ENCODE data around the gene PFKFB2.

PFKFB2 gene

DNA sequence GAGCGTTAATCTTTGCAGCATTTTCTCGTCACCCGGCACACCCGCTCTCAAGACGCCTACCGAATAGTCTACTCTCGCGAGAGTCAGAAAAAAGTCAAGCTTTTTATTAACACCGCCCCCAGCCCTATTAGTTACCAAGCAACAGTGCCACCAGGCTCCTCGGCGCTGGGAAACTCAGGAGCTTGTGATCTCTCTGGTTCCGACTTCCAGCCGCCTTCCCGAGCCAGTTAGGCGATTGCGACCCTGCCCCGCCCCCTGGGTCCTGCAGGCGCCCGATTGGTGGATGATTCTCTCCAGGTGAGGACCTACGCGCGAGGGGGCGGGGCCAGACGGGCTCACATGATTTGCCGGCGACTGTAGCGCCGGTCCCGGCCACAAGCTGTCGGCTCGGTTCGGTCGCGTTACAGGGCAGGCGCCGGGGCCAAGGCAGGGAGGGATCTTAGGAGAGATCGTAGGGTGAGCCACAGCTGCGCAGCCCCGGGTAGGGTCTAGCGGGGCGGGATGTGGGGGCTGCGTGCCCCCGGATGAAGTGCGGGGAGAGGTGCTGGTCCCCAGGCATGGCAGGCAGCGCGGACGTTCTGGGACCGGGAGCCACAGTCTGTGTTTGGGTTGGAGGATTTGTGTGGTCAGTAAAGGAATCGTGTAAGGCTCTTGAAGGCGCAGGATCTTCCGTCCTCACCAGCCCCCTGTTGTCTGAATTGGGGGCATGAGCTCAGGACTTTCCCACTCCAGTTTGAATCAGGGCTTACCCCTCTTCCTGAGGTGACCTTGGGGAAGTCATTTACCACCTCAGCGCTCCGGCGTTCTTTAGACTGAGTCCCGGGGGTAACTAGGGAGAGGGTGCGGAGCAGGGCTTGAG is at the start of gene PFKFB2:
PFKFB2 (plus strand) TSS at position 365 of the 859 bp plus-strand sequence. CDS start 1,443 bp downstream, outside the sequence.
- peak; percentile 88 for DNase-seq (ENCODE audit: low read depth)

DNA sequence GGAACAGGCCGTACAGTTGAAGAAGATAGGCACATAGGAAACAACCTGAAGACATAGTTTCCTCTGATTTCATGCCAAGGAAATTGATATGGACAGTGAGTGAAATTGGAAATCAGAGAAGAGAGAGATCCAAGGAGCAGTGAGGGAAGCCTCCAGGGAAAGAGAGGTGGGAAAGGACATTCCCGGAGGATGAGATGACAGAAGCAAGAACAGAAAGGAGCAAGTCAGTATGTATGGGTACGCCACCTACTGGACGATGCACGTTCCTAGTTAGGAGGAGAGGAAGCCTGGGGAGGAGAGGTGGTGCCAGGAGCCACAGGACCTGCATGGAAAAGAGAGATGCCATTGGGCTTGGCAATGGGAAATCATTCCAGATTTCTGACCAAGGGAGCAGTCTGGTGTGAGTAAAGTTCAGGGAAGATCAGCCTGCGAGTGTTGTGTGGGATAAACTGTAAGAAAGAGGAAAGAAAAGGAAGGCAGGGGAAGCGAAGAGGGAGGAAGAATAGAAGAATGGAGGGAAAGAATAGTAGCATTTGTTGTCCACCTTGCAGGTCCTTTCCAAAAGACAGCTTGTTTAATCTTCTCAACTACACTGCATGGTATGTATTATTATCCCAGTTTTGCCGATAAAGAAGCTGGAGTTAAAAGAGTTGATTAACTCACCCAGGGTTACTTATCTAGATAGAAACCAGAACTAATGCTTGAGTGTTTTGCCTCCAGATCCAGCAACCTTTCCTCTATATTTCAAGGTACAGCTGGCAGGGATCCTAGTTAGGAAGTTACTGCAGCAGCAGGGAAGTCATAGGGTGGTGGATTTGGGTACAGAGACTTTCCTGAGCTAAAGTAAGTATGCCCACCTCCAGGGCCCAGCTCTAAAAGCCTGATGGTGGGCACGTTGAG is 47.9 kb upstream of the PFKFB2 start:
- DNase-seq (ENCODE audit: low read depth) = peak; percentile 38

DNA sequence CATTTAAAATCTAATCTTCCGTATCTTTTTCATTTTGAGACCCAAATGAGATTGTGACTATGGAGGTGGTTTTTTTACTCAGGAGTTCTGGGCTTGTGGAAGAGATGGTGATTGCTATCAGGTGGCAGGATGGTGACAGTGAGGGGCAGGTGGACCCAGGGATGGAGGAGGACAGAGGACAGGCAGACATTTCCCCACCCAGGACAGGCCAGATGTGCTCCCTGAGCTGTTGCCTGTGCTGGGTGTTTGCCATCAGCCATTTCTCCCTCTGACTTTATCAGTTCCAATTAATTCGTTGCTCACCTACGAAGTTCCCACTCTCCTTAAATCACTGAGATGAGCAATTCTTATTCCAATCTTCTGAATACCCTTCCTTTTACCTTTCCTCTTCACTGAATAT is 47.0 kb upstream of the PFKFB2 start:
- DNase-seq (ENCODE audit: low read depth) = no peak

DNA sequence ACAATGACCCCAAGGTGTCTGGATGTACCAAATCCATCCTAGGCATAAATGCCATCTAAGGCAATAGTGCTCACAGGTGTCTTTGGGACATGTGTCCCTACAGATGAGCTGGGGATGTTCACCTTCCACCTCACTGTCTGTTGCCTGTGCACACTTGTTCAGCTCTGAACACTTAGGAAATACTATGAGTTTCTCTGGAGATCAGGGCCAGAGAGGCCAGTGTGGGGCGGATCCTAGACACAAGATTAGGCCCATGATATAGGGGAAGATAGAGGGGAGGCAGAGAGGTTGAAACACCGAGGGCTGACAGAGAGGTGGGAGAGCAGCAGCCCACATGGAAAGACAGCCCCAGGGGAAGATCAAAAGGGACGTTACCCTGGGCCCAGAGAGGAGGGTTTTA is 46.2 kb upstream of the PFKFB2 start:
- no peak for DNase-seq (ENCODE audit: low read depth)

DNA sequence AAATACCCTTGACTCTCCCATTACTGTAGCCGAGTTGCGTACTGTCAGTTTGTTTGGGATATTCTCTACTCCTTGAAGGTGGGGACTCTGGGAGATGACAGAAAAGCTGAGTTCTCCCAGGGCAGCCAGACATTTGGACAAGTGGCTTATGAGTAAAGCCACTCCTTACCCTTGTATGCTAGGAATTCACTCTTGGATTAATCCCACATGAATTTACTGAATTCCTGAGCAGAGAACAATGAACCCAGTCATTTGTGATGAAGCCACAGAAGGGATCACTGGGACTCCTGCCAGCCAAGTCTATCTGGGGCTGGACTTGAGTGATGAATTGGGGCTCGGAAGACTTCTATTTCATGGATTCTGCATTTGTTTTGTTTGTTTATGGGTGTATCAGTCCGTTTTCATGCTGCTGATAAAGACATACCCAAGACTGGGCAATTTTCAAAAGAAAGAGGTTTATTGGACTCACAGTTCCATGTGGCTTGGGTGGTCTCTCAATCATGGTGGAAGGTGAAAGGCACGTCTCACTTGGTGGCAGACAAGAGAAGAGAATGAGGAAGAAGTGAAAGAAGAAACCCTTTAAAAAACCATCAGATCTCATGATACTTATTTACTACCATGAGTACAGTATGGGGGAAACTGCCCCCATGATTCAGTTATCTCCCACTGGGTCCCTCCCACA is 45.6 kb upstream of the PFKFB2 start:
- DNase-seq (ENCODE audit: low read depth) = peak; percentile 10

DNA sequence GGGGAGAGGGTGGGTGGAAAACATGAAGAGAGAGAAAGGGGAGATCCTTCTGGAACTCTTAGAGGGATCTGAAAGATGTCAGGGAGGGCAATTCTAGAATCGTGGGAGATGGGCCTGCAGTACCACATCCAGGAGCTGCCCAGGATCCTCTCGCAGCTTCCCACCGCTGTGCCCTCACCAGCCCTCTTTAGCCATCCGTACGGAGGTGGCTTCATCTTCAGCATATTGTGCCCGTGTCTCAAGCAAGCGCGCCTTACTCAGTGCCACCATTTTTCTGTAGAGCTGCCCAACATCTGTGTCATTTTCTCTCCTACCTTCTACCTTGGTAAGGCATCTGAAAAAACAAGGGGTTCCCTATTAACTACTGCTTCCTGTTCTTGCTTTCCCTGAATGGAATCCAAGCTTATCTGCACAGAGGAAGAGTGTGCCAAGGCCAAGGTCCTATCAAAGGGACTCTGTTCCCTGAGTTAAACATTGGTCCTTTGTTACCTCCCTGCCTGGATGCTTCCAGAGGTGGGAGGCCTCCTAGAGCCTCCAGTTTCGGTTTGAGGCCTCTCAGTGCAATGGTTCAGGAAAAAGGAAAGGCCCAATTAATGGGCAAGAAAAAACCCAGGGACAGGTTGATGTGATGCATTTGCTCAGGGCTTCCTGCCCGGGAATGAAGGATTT is 43.8 kb upstream of the PFKFB2 start:
- no peak for DNase-seq (ENCODE audit: low read depth)

DNA sequence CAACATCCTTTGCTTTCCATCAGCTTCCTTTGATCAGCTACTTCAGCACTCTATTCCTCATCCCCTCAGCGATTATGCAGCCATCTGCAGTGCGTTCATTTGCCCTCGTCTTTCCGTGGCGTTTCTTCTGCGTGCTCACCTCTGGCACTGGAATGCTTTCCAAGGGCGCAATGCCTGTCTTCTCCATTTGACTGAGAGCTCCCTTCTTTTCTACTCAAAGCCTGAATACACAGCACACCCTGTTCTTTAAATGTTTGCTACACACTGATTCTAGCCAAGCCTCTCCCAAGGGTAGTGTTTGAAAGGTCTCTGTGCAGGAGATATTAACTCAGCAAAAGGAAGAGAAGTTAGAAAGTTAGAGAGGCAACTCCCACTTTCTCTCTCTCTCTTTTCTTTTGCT is 43.1 kb upstream of the PFKFB2 start:
- DNase-seq (ENCODE audit: low read depth) = no peak

DNA sequence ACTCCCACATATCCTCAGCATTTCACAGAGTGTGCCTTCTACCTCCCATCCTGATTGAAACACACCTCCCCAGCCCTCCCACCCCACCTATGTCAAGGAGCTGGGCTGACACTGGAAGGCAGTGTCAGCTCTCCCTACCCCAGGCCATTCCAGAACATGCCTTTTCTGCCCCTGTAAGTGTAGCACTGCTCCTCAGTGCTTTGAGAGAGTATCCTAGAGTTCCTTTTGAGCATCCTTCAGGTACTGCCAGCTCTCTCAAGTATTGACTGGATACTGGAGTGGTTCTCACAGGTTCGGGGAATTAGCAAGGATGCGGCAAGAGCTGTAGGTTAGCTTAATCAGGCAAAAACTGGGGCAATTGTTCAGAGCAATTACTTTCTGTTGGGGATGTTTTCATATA is 42.3 kb upstream of the PFKFB2 start:
- no peak for DNase-seq (ENCODE audit: low read depth)

DNA sequence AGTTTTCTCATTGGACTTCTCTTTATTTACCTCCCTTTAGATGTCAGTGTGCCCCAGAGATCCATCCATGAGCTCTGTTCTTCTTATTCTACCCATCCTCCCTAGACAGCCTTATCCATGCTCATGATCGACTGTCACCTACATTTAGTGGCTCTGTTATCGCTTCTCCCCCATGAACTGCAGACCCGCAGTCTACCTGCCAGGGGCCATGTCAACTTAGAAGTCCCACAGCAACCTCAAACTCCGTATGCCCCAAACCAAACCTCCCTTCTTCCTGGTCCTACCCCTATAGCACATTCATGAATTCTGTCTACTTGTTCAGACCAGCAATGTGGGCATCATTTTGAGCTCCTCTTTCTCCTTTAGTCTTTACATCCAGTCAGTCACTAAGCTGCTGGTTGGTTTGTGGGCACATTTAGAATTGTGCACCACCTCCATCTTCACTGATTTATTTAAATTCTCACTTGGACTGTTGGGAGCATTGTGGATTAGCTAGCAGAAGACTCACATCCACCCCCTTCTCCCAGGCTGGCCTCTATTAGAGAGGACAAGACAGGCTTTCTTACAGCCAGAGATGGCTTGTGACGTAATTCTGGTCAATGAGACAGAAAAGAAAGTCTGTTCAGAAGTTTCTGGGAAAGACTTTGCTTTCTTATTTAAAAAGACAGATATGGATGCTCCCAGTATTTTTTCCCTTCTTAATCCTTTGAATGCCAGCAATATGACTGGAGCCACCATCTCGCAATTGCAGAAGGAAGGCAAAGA is 39.6 kb upstream of the PFKFB2 start:
- no peak for DNase-seq (ENCODE audit: low read depth)

DNA sequence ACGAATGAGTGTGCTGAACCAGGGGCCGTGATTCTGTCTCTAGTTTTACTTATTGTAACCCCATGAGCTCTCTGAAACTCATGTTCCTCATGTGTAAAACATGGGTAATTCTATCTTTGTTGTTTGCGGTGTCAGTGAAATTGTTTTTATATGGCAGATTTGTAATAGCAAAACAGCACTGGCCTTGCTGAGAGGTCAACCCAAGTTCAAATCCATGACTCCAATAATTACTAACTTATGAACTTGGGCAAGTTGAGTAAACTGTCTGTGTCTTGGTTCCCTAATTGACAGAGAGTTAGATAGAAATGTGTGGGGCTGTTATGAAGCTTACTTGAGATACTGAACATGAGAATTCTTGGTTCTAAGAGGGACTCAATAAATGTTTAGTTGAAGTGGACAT is 38.3 kb upstream of the PFKFB2 start:
- DNase-seq (ENCODE audit: low read depth) = no peak

DNA sequence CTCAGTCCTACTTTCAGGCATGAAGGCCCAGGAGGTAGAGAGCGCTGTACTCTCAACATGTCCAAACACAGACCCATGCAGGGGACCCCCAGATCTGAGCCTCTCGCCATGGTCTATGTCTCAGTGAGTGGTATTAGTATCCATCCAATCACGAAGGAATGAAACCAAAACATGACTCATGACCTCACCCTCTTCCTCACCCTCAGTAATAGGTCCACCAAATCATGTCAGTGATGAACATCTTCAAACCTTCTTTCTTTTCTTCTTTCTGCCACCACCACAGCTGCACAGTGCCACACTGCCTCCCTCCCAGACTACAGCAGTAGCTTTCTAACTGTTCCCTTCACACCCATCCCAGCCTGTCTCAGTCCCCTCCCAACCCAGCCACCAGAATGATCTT is 37.3 kb upstream of the PFKFB2 start:
- no peak for DNase-seq (ENCODE audit: low read depth)

DNA sequence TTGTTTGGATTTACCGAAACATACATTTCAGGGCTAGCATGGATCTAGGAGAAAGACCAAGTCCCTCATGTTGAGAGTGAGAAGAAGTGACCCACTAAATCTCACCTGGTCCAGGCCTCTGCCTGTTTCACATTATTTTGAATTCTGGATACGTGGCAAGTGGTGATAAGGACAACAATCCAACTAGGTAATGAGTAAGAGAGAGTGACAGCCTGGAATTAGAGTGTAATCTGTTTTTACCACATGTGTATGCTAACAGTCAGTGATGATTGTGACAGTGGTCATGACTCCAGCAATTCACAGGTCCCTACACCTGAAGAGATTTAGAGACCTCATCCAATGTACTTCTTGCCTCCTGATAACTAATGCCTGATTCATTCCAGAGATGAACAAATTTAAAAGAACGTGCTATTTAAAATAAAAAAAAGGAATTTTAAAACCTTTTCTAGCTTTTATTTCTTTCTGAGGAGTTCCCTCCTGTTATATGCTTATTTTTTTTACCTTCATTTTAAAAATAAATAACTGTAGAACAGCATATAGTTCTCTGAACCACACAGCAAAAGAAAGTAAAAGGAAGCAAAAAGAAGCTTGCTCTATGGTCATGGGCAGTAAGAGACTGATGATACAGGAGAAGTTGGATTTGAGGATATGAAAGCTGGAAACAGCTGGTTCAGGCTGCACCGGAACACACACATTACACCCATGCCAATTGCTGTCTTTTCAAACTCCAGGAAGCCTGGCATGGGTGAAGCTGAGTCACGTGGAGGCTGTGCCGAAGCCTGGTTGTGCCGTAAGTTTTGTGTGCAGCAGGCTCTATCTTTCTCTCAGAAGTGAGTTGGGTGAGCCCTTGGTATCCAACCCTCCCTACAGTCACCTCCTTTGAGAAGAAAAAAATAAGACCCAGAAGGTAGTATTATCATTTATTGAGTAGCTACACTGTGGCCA is 35.2 kb upstream of the PFKFB2 start:
- DNase-seq (ENCODE audit: low read depth) = no peak

DNA sequence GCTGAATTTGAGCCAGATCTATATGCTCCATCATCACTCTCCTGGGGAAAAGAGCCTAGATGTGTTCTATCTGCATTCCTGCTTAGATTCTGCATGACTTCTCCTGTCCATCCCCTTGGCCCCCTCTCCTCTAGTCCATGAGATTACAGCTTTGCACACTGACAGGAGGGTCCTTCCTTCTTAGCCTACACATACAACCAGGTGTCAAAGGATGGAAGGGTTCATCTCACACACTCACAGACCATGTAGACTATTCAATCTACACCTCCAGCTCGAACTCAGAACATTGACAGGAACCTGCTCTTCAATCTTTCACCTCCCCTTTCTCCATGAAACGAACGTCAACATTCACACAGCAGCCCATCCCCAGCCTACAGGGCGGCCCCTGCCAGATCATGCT is 34.4 kb upstream of the PFKFB2 start:
- no peak for DNase-seq (ENCODE audit: low read depth)

DNA sequence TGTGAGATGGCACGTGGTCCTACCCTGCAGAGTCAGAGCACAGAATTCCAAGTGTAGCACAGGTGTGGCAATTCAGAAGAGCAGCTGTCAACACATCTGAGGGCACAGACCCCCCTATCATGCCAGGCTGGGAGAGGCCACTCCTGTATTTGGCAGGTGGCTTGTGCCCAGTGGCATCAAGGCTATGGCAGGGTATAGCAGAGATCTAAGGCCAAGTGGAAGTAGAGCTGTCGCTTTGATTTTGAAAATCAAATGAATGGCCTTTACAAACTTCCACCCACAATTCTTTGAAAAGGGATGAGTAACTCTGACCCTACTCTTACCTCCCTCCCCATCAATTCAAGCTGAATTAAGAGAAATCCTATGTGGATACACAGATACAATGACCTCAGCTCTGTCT is 33.9 kb upstream of the PFKFB2 start:
- DNase-seq (ENCODE audit: low read depth) = no peak

DNA sequence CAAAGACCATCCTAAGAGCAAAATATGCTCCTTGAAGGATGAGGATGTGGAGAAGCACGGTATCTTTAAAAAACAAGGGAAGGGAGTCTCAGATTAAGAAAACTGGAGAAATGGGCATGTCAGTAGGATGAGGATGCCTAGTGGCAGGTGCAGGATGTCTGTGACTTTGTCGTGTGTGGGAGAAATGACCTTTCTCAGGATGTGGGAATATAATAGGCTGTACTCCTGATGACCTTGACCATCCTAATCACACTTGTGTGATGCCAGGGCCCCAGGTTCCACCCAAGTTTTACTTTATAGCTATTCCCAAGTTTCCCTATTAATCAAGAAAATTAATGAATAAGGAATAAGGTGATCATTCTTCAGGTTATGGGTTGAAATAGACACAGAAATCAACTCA is 33.4 kb upstream of the PFKFB2 start:
- DNase-seq (ENCODE audit: low read depth) = no peak

DNA sequence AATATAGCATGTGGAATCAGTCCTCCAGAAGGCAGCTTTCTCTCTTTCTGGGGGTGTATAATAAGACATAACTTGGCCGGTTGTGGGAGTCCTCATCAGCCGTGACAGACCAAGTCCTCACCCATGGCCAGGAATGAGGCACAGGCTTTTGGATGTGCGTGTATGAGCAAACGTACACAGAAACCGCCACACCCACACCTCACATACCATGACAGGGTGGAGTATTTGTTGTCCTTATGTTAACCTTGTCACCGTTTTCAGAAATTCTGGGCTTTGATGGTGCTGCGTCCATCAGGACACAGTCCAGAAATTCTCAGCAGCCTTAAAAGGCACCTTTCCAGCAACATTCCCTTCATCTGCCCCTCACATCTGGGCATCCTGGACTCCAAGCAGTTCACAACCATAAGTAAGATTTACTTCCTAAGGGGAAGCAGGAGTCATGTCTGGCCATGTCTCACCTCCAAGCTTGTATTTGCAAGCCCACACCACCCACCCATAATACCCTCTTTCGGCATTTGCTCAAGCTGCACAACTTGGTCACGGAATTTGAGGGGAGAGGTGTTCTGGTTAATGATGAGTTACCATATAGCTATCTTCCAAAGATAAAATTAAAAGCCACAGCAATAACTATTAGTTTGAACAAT is 32.9 kb upstream of the PFKFB2 start:
- DNase-seq (ENCODE audit: low read depth) = no peak

DNA sequence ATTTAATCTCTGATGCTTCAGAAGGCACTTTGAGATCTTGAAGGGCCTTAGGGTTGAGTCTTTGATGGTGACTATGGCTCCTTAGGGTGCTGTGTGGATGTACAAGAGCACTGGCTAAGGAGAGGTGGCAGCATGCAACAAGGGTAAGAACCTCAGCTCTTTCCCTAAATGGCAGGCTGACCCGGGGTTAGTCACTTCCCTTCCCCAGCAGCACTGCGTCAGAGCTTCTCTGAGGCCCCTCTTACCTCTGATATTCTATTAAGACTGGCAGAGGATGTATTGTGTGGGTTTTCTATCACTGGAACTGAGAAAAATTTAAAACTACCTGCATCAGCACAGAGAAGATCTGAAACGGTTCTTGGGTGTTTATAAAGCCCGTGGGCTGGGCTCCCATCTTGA is 32.4 kb upstream of the PFKFB2 start:
- no peak for DNase-seq (ENCODE audit: low read depth)

DNA sequence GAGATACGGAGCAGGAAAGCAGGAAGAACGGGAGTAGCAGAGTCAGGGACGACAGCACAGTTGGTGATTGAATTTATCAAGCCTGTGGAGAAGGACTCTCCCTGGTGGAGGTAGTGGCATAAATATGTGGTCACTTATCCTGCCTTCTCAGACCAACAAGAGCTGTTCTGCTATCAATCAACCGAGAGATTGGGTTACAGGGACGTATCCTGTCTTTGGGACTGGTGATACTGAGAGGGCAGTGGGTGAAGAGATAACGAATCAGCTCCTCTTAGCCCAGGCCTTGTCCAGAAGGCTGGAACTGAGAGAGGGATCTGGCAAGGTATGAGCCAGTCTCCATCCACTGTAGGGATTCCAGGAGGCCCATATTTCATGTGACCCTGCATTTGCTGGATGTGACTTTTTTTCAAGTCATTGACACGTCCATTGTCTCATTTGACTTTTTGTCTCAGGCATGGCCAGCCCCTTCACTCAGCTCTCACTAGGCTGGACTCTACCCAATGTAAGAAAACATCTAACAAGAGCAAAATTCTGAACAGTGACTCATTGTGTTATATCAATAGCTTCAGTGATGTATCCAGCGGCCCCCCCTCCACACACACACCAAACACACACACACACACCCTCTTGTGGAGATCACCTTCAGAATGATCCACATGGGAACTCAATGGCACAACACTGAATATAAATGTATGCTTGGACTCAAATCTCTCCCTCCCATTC is 31.8 kb upstream of the PFKFB2 start:
- no peak for DNase-seq (ENCODE audit: low read depth)
